Activated naive CD4-positive, alpha-beta T cell treated with anti-CD3 and anti-CD28 coated beads, Interleukin-2, amount 50 U/mL, for 24 hours (primary cell): ENCODE results near the gene KDELR3.

Source experiments
- H3K27ac Mint-ChIP-seq: one replicate; pipeline ENCODE4 v1.8.0; 2021; ENCODE audit warnings: mild to moderate bottlenecking, mixed read lengths
- H3K27me3 Mint-ChIP-seq: one replicate; pipeline ENCODE4 v1.8.0; 2021; ENCODE audit warnings: mixed read lengths
- H3K36me3 Mint-ChIP-seq: one replicate; pipeline ENCODE4 v1.8.0; 2021; ENCODE audit warnings: mixed read lengths
- H3K4me1 Mint-ChIP-seq: one replicate; pipeline ENCODE4 v1.8.0; 2021; ENCODE audit warnings: mixed read lengths
- H3K4me3 Mint-ChIP-seq: one replicate; pipeline ENCODE4 v1.8.0; 2021; ENCODE audit warnings: mild to moderate bottlenecking, mixed read lengths
- H3K9me3 Mint-ChIP-seq: one replicate; pipeline ENCODE4 v1.8.0; 2021; ENCODE audit warnings: mixed read lengths

KDELR3 gene

GRCh38 chr22:38505541-38506117, 37.7 kb downstream of the KDELR3 start:
- Mint-ChIP-seq H3K9me3 (no peaks in the 10 kb centered on the region), H3K4me3 (peak overlapping the region; percentile 99), H3K27ac (peak overlapping the region; percentile 100), H3K27me3 (no peaks in the 10 kb centered on the region), H3K4me1 (peaks cover 56% of the 10 kb centered on the region), H3K36me3 (peaks cover 19% of the 10 kb centered on the region)

- Mint-ChIP-seq H3K4me1 (peaks cover 51% of the 10 kb centered on the region), H3K27me3 (no peaks in the 10 kb centered on the region), H3K9me3 (no peaks in the 10 kb centered on the region), H3K4me3 (peak within 1 kb of the TSS; percentile 99), H3K36me3 (peaks cover 17% of the 10 kb centered on the region), H3K27ac (peak within 1 kb of the TSS; percentile 100)
These were observed 38.4 kb downstream of the KDELR3 start, which contains the start of gene DDX17 for GRCh38 chr22:38506118-38506962. Gene DDX17 (minus strand): TSS chr22:38506311.

- H3K4me1 Mint-ChIP-seq, result peaks cover 21% of the 10 kb centered on the region
- H3K27me3 Mint-ChIP-seq, result no peaks in the 10 kb centered on the region
- no peaks in the 10 kb centered on the region for H3K9me3 Mint-ChIP-seq
- H3K4me3 Mint-ChIP-seq, result no peak overlapping the region
- H3K27ac Mint-ChIP-seq, result no peak overlapping the region
- peaks cover 2% of the 10 kb centered on the region for H3K36me3 Mint-ChIP-seq
These were observed 42.6 kb downstream of the KDELR3 start for GRCh38 chr22:38510416-38510970.

GRCh38 chr22:38513063-38513462, 45.2 kb downstream of the KDELR3 start:
- H3K9me3 Mint-ChIP-seq, result no peaks in the 10 kb centered on the region
- H3K4me3 Mint-ChIP-seq, result no peak overlapping the region
- no peaks in the 10 kb centered on the region for H3K27me3 Mint-ChIP-seq
- H3K36me3 Mint-ChIP-seq, result no peaks in the 10 kb centered on the region
- H3K4me1 Mint-ChIP-seq, result peaks cover 10% of the 10 kb centered on the region
- no peak overlapping the region for H3K27ac Mint-ChIP-seq

- no peaks in the 10 kb centered on the region for H3K27me3 Mint-ChIP-seq
- no peak overlapping the region for H3K27ac Mint-ChIP-seq
- no peak overlapping the region for H3K4me3 Mint-ChIP-seq
- no peaks in the 10 kb centered on the region for H3K36me3 Mint-ChIP-seq
- no peaks in the 10 kb centered on the region for H3K9me3 Mint-ChIP-seq
- H3K4me1 Mint-ChIP-seq, result no peaks in the 10 kb centered on the region
These were observed 50.7 kb downstream of the KDELR3 start for GRCh38 chr22:38518620-38519019.

GRCh38 chr22:38519453-38520250, 51.8 kb downstream of the KDELR3 start:
- H3K9me3 Mint-ChIP-seq, result no peaks in the 10 kb centered on the region
- H3K4me1 Mint-ChIP-seq, result no peaks in the 10 kb centered on the region

GRCh38 chr22:38523029-38523428, 55.1 kb downstream of the KDELR3 start:
- no peaks in the 10 kb centered on the region for H3K36me3 Mint-ChIP-seq

More at GRCh38 chr22:38519453-38520250, 51.8 kb downstream of the KDELR3 start:
- no peak overlapping the region for H3K4me3 Mint-ChIP-seq
- peaks cover 2% of the 10 kb centered on the region for H3K27me3 Mint-ChIP-seq
- no peaks in the 10 kb centered on the region for H3K36me3 Mint-ChIP-seq
- no peak overlapping the region for H3K27ac Mint-ChIP-seq

GRCh38 chr22:38523479-38523878, 55.6 kb downstream of the KDELR3 start:
- no peaks in the 10 kb centered on the region for H3K4me1 Mint-ChIP-seq
- no peak overlapping the region for H3K4me3 Mint-ChIP-seq
- peaks cover 2% of the 10 kb centered on the region for H3K27me3 Mint-ChIP-seq
- no peaks in the 10 kb centered on the region for H3K36me3 Mint-ChIP-seq
- no peaks in the 10 kb centered on the region for H3K9me3 Mint-ChIP-seq
- H3K27ac Mint-ChIP-seq, result no peak overlapping the region

More at GRCh38 chr22:38523029-38523428, 55.1 kb downstream of the KDELR3 start:
- Mint-ChIP-seq H3K4me3 (no peak overlapping the region), H3K4me1 (no peaks in the 10 kb centered on the region), H3K27ac (no peak overlapping the region), H3K9me3 (no peaks in the 10 kb centered on the region), H3K27me3 (peaks cover 2% of the 10 kb centered on the region)

- Mint-ChIP-seq H3K4me1 (peaks cover 3% of the 10 kb centered on the region), H3K36me3 (no peaks in the 10 kb centered on the region), H3K27me3 (peaks cover 2% of the 10 kb centered on the region), H3K4me3 (no peak overlapping the region), H3K27ac (no peak overlapping the region), H3K9me3 (no peaks in the 10 kb centered on the region)
These were observed 56.5 kb downstream of the KDELR3 start for GRCh38 chr22:38524429-38524828.

GRCh38 chr22:38531251-38531938, 63.5 kb downstream of the KDELR3 start:
- Mint-ChIP-seq H3K36me3 (no peaks in the 10 kb centered on the region), H3K9me3 (no peaks in the 10 kb centered on the region), H3K4me3 (peak overlapping the region; percentile 78), H3K27me3 (no peaks in the 10 kb centered on the region), H3K4me1 (peaks cover 15% of the 10 kb centered on the region), H3K27ac (peak overlapping the region; percentile 94)
